ENCODE results near the gene FSTL4. TPM values are rescaled to one million over a fixed set of nuclear protein-coding genes. Genes with fewer than 3 reads are reported as not detected.

Gene FSTL4
- polyA plus RNA-seq, 1 of the 3 experiments (the other 2 are of a cell fraction): not detected

DNA sequence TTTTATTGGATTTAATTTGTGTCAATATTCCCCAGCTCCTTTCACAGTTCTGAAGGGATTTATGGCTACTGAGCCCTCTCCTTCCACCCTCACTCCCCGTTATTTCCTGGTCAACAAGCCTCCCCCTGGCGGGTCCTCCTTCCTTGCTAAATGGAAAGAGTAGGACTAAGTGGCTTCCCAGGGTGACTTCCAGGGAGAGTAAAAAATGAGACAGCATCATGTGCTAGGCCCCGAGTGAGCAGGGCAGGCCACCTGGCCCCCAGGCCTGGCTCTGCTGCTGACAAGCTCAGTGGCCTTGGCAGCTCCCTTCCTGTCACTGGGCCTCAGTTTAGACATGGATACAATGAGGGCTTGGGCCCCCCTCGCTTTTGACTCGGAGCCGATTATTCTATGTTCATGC, 359.3 kb downstream of the FSTL4 start:
- POLR2A ChIA-PET: no interaction called here
- H3K4me2 ChIP-seq: no peak overlapping the region
- H2AFZ ChIP-seq (ENCODE audit: low read depth): no peak overlapping the region
- CTCF ChIA-PET: interaction anchor here (0.8 kb wide), 1 partner anchor 143 kb away, joined by 3 read pairs; no protein-coding TSS in a partner anchor
- no peaks in the 10 kb centered on the region for H3K27me3 ChIP-seq (ENCODE audit: insufficient read depth)
- no peak overlapping the region for H3K4me3 ChIP-seq (ENCODE audit: low read depth in 2 of 2, low read length in 1 of 2)
- no peak overlapping the region for H3K9ac ChIP-seq
- TF ChIP-seq POLR2AphosphoS5 (IDR thresholded peaks at IDR 0.05; ENCODE audit: low read depth, low read length) (no peak), EZH2phosphoT487 (IDR thresholded peaks at IDR 0.05; ENCODE audit: borderline replicate concordance, low read depth) (no peak), TEAD4 (IDR thresholded peaks at IDR 0.05; ENCODE audit: borderline replicate concordance, insufficient read depth) (no peak), GATA2 (CRISPR knock-in tag; IDR thresholded peaks at IDR 0.05) (no peak), RXRA (IDR thresholded peaks at IDR 0.05; ENCODE audit: borderline replicate concordance, low read depth) (no peak), TAF1 (IDR thresholded peaks at IDR 0.05; ENCODE audit: borderline replicate concordance, low read depth, low read length) (no peak), CHD2 (IDR thresholded peaks at IDR 0.05; ENCODE audit: low read length, partially characterized antibody) (no peak), SMC3 (IDR thresholded peaks at IDR 0.05; ENCODE audit: low read depth, low read length) (no peak), TCF12 (IDR thresholded peaks at IDR 0.05) (no peak)
- TF ChIP-seq, protein P1, sequence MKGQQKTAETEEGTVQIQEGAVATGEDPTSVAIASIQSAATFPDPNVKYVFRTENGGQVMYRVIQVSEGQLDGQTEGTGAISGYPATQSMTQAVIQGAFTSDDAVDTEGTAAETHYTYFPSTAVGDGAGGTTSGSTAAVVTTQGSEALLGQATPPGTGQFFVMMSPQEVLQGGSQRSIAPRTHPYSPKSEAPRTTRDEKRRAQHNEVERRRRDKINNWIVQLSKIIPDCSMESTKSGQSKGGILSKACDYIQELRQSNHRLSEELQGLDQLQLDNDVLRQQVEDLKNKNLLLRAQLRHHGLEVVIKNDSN (IDR thresholded peaks at IDR 0.05; ENCODE audit: borderline replicate concordance, low read depth): no peak
- TF ChIP-seq, protein P2, sequence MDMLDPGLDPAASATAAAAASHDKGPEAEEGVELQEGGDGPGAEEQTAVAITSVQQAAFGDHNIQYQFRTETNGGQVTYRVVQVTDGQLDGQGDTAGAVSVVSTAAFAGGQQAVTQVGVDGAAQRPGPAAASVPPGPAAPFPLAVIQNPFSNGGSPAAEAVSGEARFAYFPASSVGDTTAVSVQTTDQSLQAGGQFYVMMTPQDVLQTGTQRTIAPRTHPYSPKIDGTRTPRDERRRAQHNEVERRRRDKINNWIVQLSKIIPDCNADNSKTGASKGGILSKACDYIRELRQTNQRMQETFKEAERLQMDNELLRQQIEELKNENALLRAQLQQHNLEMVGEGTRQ (IDR thresholded peaks at IDR 0.05; ENCODE audit: borderline replicate concordance, low read depth, low read length): no peak
- WGBS (ENCODE audit: low lambda C conversion rate): 73% methylated on average over 5 of the region's 6 CpGs
- no peaks in the 10 kb centered on the region for H3K9me2 ChIP-seq
- no peak for DNase-seq
- H3K27ac ChIP-seq (ENCODE audit: low read depth in 2 of 2, low read length in 1 of 2): no peak overlapping the region
- no peaks in the 10 kb centered on the region for H3K9me3 ChIP-seq
- no peaks in the 10 kb centered on the region for H3K36me3 ChIP-seq (replicated peaks in 1 of 2; ENCODE audit: control insufficient read depth in 1 of 2, insufficient read depth in 2 of 2, low read length in 1 of 2)
- peaks cover 0 to 15% of the 10 kb centered on the region in 2 experiments; a peak in 1 of 4 replicates for H3K4me1 ChIP-seq (ENCODE audit: control insufficient read depth in 1 of 2, insufficient read depth in 2 of 2, low read depth in 1 of 2, low read length in 1 of 2)
- no peaks in the 10 kb centered on the region for H4K20me1 ChIP-seq (ENCODE audit: insufficient read depth)
- H3F3A ChIP-seq (replicated peaks; ENCODE audit: insufficient read depth): no peaks in the 10 kb centered on the region
- no peaks in the 10 kb centered on the region for H3K79me2 ChIP-seq (ENCODE audit: insufficient read depth)

DNA sequence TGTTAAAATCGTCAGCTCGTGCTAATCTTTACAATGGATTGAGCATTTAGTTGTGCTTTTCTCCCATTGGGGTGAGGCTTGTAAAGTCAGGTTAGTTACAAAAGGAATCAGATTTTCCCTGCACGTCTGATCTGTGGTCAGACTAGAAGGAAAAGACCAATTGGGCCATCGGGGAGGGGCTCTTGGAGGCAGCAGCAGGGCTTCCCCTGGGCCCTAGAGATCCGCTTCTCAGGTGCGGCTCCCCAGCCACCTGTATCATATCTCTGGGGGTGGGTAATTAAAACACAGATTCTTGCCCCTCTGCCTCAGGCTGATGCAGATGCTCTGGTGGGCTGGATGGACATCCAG, 360.2 kb downstream of the FSTL4 start:
- ChIA-PET CTCF (interaction anchor here (9.0 kb wide), 1 partner anchor 140 kb away, joined by 117 read pairs; no protein-coding TSS in a partner anchor), POLR2A (no interaction called here)
- 58% methylated on average over 6 of the region's 6 CpGs for WGBS (ENCODE audit: low lambda C conversion rate)
- H3K79me2 ChIP-seq (ENCODE audit: insufficient read depth): no peaks in the 10 kb centered on the region
- H3K27me3 ChIP-seq (ENCODE audit: insufficient read depth): no peaks in the 10 kb centered on the region
- no peak for DNase-seq
- no peaks in the 10 kb centered on the region for H3F3A ChIP-seq (replicated peaks; ENCODE audit: insufficient read depth)
- TF ChIP-seq SIN3A (IDR thresholded peaks at IDR 0.05; ENCODE audit: borderline replicate concordance, low read depth, low read length): no peak
- no peak for TF ChIP-seq MXI1 (IDR thresholded peaks at IDR 0.05; ENCODE audit: low read depth, low read length)
- TF ChIP-seq, protein P2 (IDR thresholded peaks at IDR 0.05; ENCODE audit: borderline replicate concordance, low read depth, low read length): no peak
- TF ChIP-seq MEF2A (IDR thresholded peaks at IDR 0.05; ENCODE audit: borderline replicate concordance, low read depth): no peak
- no peak for TF ChIP-seq TAF1 (IDR thresholded peaks at IDR 0.05; ENCODE audit: borderline replicate concordance, low read depth, low read length)
- H3K4me3 ChIP-seq (ENCODE audit: low read depth in 2 of 2, low read length in 1 of 2): no peak overlapping the region
- no peaks in the 10 kb centered on the region for H3K9me3 ChIP-seq
- no peak overlapping the region for H2AFZ ChIP-seq (ENCODE audit: low read depth)
- H3K27ac ChIP-seq (ENCODE audit: low read depth in 2 of 2, low read length in 1 of 2): no peak overlapping the region
- no peaks in the 10 kb centered on the region for H4K20me1 ChIP-seq (ENCODE audit: insufficient read depth)
- no peaks in the 10 kb centered on the region for H3K9me2 ChIP-seq
- no peak overlapping the region for H3K4me2 ChIP-seq
- no peak overlapping the region for H3K9ac ChIP-seq
- no peaks in the 10 kb centered on the region for H3K36me3 ChIP-seq (replicated peaks in 1 of 2; ENCODE audit: control insufficient read depth in 1 of 2, insufficient read depth in 2 of 2, low read length in 1 of 2)
- H3K4me1 ChIP-seq (ENCODE audit: control insufficient read depth in 1 of 2, insufficient read depth in 2 of 2, low read depth in 1 of 2, low read length in 1 of 2): peaks cover 0 to 17% of the 10 kb centered on the region in 2 experiments; a peak in 1 of 4 replicates

Data from SK-N-SH (cell line).